GM12878 (cell line): Measurements from ENCODE around the gene NFYA. TPM values are rescaled to one million over a fixed set of nuclear protein-coding genes. Genes with fewer than 3 reads are reported as not detected.

ENCODE experiments used
- ATAC-seq: fragments of 200-7000 bp; cut with Tn5 transposase; 3 replicates; pipeline ENCODE4 v1.9.1; 2020; ENCODE audit warnings: mild to moderate bottlenecking, moderate library complexity
- BruUV-seq: library from RNA; stranded (reverse); fragments of 400-500 nt; replicated peaks from 2 replicates; lab custom pipeline; 2021; lab: Mats Ljungman, UMichigan
- CTCF ChIA-PET: fragments of 300-600 bp; sonication (Branson Sonifier 250); formaldehyde crosslinking; extraction: SDS; loops from one replicate; lab custom pipeline; 2021; ENCODE audit warnings: inconsistent platforms; lab: Yijun Ruan, JAX
- POLR2A ChIA-PET: fragments of 350-600 bp; formaldehyde crosslinking; extraction: SDS; loops from one replicate; lab custom pipeline; 2021; ENCODE audit warnings: inconsistent platforms; lab: Charles Lee
- RAD21 ChIA-PET: fragments of 300-600 bp; sonication (Branson Sonifier 250); formaldehyde crosslinking; loops from one replicate; lab custom pipeline; 2023; ENCODE audit warnings: antibody characterized with exemption; ENCODE audit not compliant: unreplicated experiment; lab: Charles Lee
- SMC1A ChIA-PET: fragments of 300-600 bp; sonication (Branson Sonifier 250); formaldehyde crosslinking; loops from one replicate; lab custom pipeline; 2023; ENCODE audit not compliant: unreplicated experiment, uncharacterized antibody; lab: Charles Lee
- DNase-seq: peaks from one replicate; pipeline ENCODE4 v3.0.0-alpha.2; 2011; ENCODE audit warnings: low read depth, low spot score
- FAIRE-seq: peaks from 3 replicates; lab custom pipeline; 2011; peaks lifted over from hg19 to GRCh38; lab: Jason Lieb, UNC
- H2AFZ ChIP-seq: 2 replicates; pipeline ENCODE4 v1.6.0; 2011; ENCODE audit warnings: low read depth, low read length, control low read depth; ENCODE audit not compliant: control insufficient read depth
- H3K27ac ChIP-seq: 2 replicates; pipeline ENCODE4 v1.5.1; 2011; ENCODE audit warnings: control low read depth; ENCODE audit not compliant: control insufficient read depth, insufficient read depth
- H3K27me3 ChIP-seq, 2 experiments: replicated peaks in 1 of 2; 2 replicates each; pipeline versions ENCODE4 v1.6.0 to v1.6.1; 2011; ENCODE audit warnings: low read length in 1 of 2; ENCODE audit not compliant: control insufficient read depth in 2 of 2, insufficient read depth in 2 of 2
- H3K36me3 ChIP-seq, 2 experiments: 2 replicates each; pipeline ENCODE4 v1.5.1; 2011; ENCODE audit warnings: low read length in 1 of 2; ENCODE audit not compliant: control insufficient read depth in 2 of 2, insufficient read depth in 2 of 2
- H3K4me1 ChIP-seq: 2 replicates; pipeline ENCODE4 v1.6.1; 2011; ENCODE audit warnings: mild to moderate bottlenecking, low read length, moderate library complexity, mixed read lengths; ENCODE audit not compliant: control insufficient read depth, insufficient read depth
- H3K4me2 ChIP-seq: 2 replicates; pipeline ENCODE4 v1.6.0; 2011; ENCODE audit warnings: control low read depth; ENCODE audit not compliant: control insufficient read depth, insufficient read depth
- H3K4me3 ChIP-seq: fragments of 200-600 bp; sonication (generic); 2 replicates; pipeline ENCODE4 v1.5.1; 2016
- H3K79me2 ChIP-seq: 2 replicates; pipeline ENCODE4 v1.6.0; 2011; ENCODE audit warnings: low read length; ENCODE audit not compliant: control insufficient read depth, insufficient read depth
- H3K9ac ChIP-seq: 2 replicates; pipeline ENCODE4 v1.8.0; 2011; ENCODE audit warnings: low read length, control low read depth, mixed read lengths; ENCODE audit not compliant: control insufficient read depth, insufficient read depth
- H3K9me3 ChIP-seq: replicated peaks from 3 replicates; pipeline ENCODE4 v1.5.1; 2011; ENCODE audit warnings: mild to moderate bottlenecking, low read length; ENCODE audit not compliant: control insufficient read depth, insufficient read depth
- H4K20me1 ChIP-seq: 2 replicates; pipeline ENCODE4 v1.6.0; 2011; ENCODE audit not compliant: control insufficient read depth, insufficient read depth
- BCL11A ChIP-seq: IDR thresholded peaks from 2 replicates; pipeline ENCODE4 v1.6.1; 2011; ENCODE audit warnings: low read depth, low read length
- CREB1 ChIP-seq: IDR thresholded peaks from 2 replicates; pipeline ENCODE4 v1.6.1; 2012; ENCODE audit warnings: low read depth, mild to moderate bottlenecking, inconsistent platforms
- E2F8 ChIP-seq: fragments of 450-650 bp; IDR thresholded peaks from 2 replicates; pipeline ENCODE4 v1.6.1; 2018; ENCODE audit warnings: mild to moderate bottlenecking, low read depth, moderate library complexity; ENCODE audit not compliant: partially characterized antibody
- GATAD2B ChIP-seq: fragments of 450-650 bp; conservative IDR thresholded peaks from 2 replicates; pipeline ENCODE4 v1.6.1; 2017; ENCODE audit warnings: low read depth, mild to moderate bottlenecking, moderate library complexity
- JUNB ChIP-seq: IDR thresholded peaks from 2 replicates; pipeline ENCODE4 v1.6.1; 2016; ENCODE audit warnings: antibody characterized with exemption, mild to moderate bottlenecking
- JUND ChIP-seq: IDR thresholded peaks from 2 replicates; pipeline ENCODE4 v1.6.1; 2012; ENCODE audit warnings: low read depth, mild to moderate bottlenecking, low read length, improper control_type of control experiment, moderate library complexity
- NBN ChIP-seq: fragments of 450-650 bp; IDR thresholded peaks from 2 replicates; pipeline ENCODE4 v1.6.1; 2016
- NFYA ChIP-seq: IDR thresholded peaks from 2 replicates; pipeline ENCODE4 v1.6.1; 2011; ENCODE audit warnings: low read depth, mild to moderate bottlenecking, low read length, improper control_type of control experiment, borderline replicate concordance
- SUZ12 ChIP-seq: fragments of 200-600 bp; sonication (generic); IDR thresholded peaks from one replicate; pipeline ENCODE4 v1.6.1; 2018; ENCODE audit warnings: antibody characterized with exemption, mild to moderate bottlenecking; ENCODE audit not compliant: unreplicated experiment
- TBL1XR1 ChIP-seq: IDR thresholded peaks from 2 replicates; pipeline ENCODE4 v1.6.1; 2012; ENCODE audit warnings: low read depth, low read length, improper control_type of control experiment
- ZBTB33 ChIP-seq: fragments of 450-650 bp; IDR thresholded peaks from 2 replicates; pipeline ENCODE4 v1.6.1; 2017; ENCODE audit warnings: mild to moderate bottlenecking
- ZNF217 ChIP-seq: fragments of 450-650 bp; IDR thresholded peaks from 2 replicates; pipeline ENCODE4 v1.6.1; 2017; ENCODE audit warnings: antibody characterized with exemption, mild to moderate bottlenecking
- ZNF24 ChIP-seq: fragments of 450-650 bp; IDR thresholded peaks from 2 replicates; pipeline ENCODE4 v1.6.1; 2017; ENCODE audit warnings: antibody characterized with exemption, mild to moderate bottlenecking
- WGBS: methylation state at CpG from one replicate; pipeline ENCODE4 v1.1.6; 2016; ENCODE audit warnings: low lambda C conversion rate; ENCODE audit not compliant: insufficient replicate concordance, insufficient coverage; ENCODE audit errors: missing lambda C conversion rate; 5-methylcytosine and 5-hydroxymethylcytosine counted together
- in situ Hi-C: fragments of 300-500 bp; cut with MboI; formaldehyde crosslinking; loops from 9 replicates; pipeline ENCODE4 v1.14.3; 2018; ENCODE audit warnings: mixed read lengths
- intact Hi-C: fragments of 100-400 bp; cut with micrococcal nuclease; formaldehyde crosslinking; loops from one replicate; pipeline ENCODE4 v1.14.2; 2022; ENCODE audit not compliant: unreplicated experiment
- polyA plus RNA-seq, 11 experiments: library from polyadenylated mRNA; depleted of rRNA in 4 of 11; unstranded in 6 of 11; stranded (reverse) in 5 of 11; fragments of >200 nt; fragmentation: Nextera tagmentation in 4 of 11; fragmentation: Illumina TruSeq in 1 of 11; extraction: Ambion mirVana in 4 of 11; extraction: Trizol in 1 of 11; gene quantifications; 1 replicate in 1 of 11; 2 replicates in 10 of 11; pipeline versions ENCODE4 v1.2.1 to v1.2.3, GENCODE V29; 2011 to 2016; ENCODE audit warnings: inconsistent platforms in 2 of 11, missing spikeins in 2 of 11, low read depth in 1 of 11
- total RNA-seq, 4 experiments: library from RNA; depleted of rRNA in 3 of 4; stranded (reverse); fragments of >200 nt in 3 of 4; fragmentation: Illumina TruSeq in 1 of 4; extraction: Trizol in 1 of 4; gene quantifications; 2 replicates each; pipeline versions ENCODE4 v1.2.1 to v1.2.3, GENCODE V29; 2013 to 2021
- TF ChIP-seq, protein P1 (sequence below): fragments of 450-650 bp; IDR thresholded peaks from 2 replicates; pipeline ENCODE4 v1.6.1; 2017; ENCODE audit warnings: borderline replicate concordance

NFYA gene
- total and polyA plus RNA-seq, 10 of the 15 experiments (the other 5 are each of a cell fraction or from before 2014, with no cell fraction given), result 6.4 to 36.5 (median 19.1) TPM

GRCh38 chr6:41088451-41088850 lies 15.7 kb downstream of the NFYA start (continued):
- no peak for TF ChIP-seq NFYA
- TF ChIP-seq NBN, result no peak
- TF ChIP-seq, all 136 proteins: peak for 0

GRCh38 chr6:41090841-41091761 lies 18.3 kb downstream of the NFYA start:
- intact Hi-C loops, result no loop called here
- TF ChIP-seq ZNF24 (no peak), CREB1 (no peak), TBL1XR1 (no peak), GATAD2B (no peak), BCL11A (no peak), JUND (no peak), JUNB (no peak), E2F8 (no peak), ZNF217 (no peak), ZBTB33 (no peak), SUZ12 (no peak)
- TF ChIP-seq, protein P1, sequence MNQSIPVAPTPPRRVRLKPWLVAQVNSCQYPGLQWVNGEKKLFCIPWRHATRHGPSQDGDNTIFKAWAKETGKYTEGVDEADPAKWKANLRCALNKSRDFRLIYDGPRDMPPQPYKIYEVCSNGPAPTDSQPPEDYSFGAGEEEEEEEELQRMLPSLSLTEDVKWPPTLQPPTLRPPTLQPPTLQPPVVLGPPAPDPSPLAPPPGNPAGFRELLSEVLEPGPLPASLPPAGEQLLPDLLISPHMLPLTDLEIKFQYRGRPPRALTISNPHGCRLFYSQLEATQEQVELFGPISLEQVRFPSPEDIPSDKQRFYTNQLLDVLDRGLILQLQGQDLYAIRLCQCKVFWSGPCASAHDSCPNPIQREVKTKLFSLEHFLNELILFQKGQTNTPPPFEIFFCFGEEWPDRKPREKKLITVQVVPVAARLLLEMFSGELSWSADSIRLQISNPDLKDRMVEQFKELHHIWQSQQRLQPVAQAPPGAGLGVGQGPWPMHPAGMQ, result no peak

More at GRCh38 chr6:41090841-41091761, 18.3 kb downstream of the NFYA start:
- no peak for ATAC-seq
- FAIRE-seq, result no peak
- Histone ChIP-seq H3K9ac (no peak overlapping the region), H3K27me3 (no peaks in the 10 kb centered on the region), H3K27ac (no peak overlapping the region), H4K20me1 (no peaks in the 10 kb centered on the region), H2AFZ (no peak overlapping the region), H3K79me2 (no peaks in the 10 kb centered on the region), H3K4me1 (no peaks in the 10 kb centered on the region), H3K36me3 (peaks cover 8 to 37% of the 10 kb centered on the region in 2 experiments; a peak in 3 of 4 replicates), H3K4me3 (no peak overlapping the region), H3K9me3 (no peaks in the 10 kb centered on the region), H3K4me2 (no peak overlapping the region)
- in situ Hi-C loops, result no loop called here
- no peak for DNase-seq
- 100% methylated on average over 1 of the region's 1 CpG for WGBS
- SMC1A ChIA-PET, result interaction anchor here (0.9 to 2.1 kb wide), 9 partner anchors 15 to 229 kb away, joined by 3 to 17 read pairs (median 3); partner anchors contain the start of gene TREML2
- no TSS peak for BruUV-seq
- RAD21 ChIA-PET, result interaction anchor here (1.3 to 2.4 kb wide), 3 partner anchors 19 to 228 kb away, joined by 4 to 11 read pairs (median 10); partner anchors contain the start of genes NFYA and OARD1
- POLR2A ChIA-PET, result interaction anchor here (1.4 kb wide), 1 partner anchor 16 kb away, joined by 4 read pairs; no protein-coding TSS in a partner anchor
- CTCF ChIA-PET, result interaction anchor here (0.6 to 3.2 kb wide), 19 partner anchors 8 to 227 kb away, joined by 3 to 49 read pairs (median 4); partner anchors contain the start of gene UNC5CL
